DMS 273 (cell line): Measurements from ENCODE around the gene RINL.
A peak's percentile ranks its signal among the peaks of the same experiment; 100 is the strongest.

ENCODE experiments used
- DNase-seq: peaks from one replicate; lab custom pipeline; 2025; ENCODE audit not compliant: unreplicated experiment; lab: John Stamatoyannopoulos, UW

The RINL gene, protein sequence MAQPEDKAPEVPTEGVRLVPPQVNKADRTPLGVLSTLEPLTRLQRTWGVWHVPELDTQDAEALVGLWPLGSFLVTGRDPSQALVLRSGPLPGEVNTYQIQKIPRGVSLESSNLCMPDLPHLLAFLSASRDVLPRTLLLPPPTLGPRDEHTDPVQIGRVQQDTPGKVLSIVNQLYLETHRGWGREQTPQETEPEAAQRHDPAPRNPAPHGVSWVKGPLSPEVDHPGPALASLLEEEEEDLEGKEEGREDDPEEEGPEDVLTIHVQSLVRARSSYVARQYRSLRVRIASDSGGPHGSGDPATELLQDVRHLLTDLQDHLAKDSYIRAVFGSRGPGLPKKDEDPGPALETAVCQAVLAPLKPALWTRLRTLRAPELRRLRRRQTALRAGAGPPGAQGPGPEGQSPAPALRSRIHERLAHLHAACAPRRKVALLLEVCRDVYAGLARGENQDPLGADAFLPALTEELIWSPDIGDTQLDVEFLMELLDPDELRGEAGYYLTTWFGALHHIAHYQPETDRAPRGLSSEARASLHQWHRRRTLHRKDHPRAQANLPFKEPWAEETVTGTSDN

DNA sequence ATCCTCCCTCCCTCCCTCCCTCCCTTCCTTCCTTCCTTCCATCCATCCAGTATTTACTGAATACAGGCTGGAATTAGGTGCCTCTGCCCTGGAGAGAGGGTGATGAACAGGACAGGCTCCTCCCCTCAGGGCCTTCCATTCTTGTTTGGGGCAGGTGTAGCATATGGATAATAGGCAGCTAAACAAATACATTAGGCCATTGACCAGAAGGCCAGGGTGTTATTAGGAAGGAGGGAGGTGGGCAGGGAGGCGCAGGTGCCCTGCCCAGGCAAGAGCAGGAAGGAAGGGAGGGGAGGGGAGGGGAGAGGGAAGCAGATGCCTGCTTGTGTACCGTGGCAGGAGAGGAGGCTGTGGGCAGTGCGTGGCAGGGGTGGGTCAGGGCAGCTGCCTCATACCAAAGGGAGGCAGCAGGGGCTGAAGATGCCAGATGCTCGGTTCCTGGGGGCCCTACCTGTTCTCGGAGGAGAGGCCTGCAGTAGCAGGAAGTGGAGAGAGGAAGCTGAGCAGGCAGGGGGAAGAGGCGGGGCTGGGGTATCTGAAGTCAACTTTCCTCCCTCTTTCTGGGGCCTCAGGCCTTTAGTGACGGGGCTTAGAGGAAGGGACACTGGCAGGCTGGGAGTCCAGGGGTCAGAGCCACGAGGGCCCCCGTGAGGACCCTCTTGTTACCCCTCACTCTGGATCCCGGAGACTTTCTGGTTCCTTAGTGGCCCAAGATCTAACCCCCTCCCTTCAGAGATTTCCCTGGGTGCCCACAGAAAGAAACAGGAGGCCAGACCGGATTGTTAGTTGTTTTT is at the start of gene RINL:
TSS of gene RINL (minus strand) at position 495 of the 794 bp plus-strand sequence. CDS start 1,533 bp downstream, outside the sequence.
- DNase-seq: peak; percentile 78

DNA sequence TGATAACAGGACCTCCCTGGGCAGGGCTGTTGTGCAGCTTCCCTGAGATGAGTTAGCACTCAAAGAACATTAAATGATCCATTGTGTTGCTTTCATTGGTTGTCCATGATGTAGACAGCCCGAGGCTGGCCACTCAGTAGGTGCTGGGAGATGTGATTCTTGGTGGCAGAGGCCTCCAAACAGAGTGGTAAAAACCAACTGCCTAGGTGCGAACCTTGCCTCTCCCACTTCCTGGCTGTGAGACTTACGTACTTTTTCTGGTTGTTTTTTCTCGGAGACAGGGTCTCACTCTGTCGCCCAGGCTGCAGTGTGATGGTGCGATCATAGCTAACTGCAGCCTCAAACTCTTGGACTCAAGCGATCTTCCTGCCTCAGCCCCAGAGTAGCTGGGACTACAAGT is 46.3 kb upstream of the RINL start:
- DNase-seq: no peak

DNA sequence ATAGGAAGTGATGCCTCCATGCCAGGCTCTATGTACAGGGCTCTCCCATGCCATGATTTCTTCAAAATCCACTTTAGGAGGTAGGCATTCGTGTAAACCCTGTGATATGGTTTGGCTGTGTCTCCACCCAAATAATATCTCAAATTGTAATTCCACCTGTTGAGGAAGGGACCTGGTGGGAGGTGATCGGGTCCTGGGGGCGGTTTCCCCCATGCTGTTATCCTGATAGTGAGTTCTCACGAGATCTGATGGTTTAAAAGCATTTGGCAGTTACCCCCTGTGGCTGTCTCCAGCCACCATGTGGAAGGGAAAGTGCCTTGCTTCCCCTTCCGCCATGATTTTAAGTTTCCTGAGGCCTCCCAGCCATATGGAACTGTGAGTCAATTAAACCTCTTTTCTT is 44.4 kb upstream of the RINL start:
- DNase-seq: no peak

DNA sequence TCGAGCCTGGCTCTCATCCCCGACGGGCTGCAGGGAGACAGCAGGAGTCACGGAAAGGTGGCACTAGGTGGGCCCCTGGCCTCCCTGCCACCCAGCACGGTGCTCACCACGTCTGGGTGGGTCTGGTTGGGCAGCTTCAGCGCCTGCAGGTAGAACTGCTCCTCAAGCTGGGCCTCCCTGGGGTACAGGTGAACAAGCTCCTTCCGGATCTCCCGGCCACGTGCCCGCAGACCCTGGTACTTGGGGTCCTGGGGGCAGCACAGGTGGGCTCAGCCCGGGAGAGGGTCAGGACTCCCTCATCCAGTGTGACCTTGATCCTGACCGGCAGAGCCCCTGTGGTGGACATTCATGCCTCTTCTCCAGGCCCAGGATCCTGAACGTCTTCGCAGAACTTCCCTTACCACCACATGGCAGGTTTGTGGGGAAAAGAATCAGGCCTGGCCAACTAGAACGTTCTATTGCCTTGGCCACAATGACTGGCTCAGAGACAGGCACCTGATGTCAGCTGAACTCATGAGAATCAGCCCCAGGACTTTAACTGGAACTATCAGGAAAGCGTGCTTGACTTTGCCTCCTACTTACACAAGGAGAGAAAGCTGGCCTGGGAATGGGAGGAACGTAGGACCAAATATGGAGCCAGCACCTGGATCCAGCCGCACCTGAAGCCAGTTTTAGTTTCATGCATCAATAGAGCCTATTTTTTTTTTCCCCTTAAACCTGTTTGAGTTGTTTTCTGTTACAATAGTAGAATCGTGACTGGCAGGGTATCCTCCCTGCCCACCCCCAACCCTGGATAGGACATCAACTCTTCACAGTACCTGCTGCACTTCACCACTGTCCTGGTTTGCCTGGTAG is 43.6 kb upstream of the RINL start:
- no peak for DNase-seq

DNA sequence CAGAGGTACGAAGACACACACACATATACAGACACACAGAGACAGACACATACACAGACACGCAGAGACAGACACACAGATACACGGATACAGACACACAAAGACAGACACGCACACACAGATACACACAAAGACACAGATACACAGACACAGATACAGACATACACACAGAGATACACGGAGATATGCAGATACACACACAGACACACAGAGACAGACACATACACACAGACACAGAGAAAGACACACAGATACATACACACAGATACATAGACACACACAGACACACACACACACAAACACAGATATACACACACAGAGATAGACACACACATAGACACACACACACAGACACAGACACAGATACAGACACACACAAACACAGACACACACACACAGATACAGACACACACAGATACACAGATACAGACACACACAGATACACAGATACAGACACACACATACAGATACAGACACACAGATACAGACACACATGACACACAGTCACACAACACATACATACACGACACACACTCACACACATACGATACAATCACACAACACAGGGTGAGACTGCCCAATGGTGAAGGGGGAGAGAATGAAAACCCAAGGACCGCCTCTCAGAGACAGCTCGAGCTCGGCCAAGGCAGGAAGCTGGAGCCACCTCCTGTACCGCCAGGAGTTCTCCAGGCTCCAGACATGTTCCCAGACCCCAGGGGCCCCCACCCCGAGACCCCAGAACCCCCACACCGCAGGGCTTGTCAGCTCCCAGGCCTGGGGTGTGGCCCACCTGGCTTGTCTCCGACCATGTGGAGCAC is 42.7 kb upstream of the RINL start:
- no peak for DNase-seq

DNA sequence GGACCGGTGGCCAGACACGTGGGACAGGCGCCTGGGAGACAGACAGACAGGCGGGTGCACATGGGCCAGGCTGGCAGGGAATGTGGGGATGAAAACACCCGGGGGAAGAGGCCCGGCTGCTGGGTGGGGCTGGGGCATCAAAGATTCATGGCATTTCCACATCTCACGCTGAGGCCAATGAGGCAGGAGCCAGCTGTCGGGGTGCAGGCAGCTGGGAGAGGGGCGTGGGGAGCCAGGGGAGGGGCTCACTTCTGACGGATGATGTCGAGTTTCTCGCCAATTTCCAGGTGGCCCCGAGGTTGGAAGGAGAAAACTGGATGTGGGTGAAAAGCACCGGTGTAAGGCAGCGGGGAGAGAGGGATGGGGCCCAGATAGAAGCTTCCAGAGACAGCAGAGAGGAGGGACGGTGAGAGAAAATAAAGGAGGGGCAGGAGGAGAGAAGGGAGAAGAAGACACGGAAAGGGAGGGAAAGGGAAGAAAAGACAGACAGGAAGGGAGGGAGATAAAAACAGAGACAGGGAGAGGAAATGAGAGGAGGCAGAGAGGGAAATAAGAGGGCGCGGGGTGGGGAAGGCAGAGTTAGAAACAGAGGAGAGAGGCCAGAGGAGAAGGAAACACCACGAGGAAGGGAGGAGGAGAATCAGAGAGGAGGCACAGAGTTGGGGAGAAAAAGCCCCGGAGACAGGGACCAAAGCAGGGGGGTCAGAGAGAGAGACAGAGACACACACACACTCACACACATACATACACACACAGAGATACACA is 41.9 kb upstream of the RINL start:
- DNase-seq: no peak

DNA sequence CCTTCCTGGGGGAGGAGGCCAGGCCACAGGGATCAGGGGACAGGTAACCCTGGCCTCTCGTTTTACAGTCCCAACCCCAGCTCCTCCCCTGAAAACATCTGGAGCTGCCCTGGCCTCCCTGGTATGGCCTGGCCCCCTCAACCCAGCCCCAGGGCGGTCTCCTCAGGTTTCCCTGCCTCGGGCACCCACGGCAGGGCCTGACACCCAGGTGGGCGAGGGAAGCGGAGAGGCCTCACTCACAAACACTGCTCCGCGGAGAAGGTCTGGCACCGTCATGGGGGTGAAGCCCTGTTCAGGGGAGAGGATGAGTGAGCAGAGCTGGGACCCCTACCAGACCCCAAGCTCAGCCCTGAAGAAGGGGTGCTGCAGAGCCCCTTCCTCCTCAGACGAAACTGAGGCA is 40.5 kb upstream of the RINL start:
- DNase-seq: no peak

DNA sequence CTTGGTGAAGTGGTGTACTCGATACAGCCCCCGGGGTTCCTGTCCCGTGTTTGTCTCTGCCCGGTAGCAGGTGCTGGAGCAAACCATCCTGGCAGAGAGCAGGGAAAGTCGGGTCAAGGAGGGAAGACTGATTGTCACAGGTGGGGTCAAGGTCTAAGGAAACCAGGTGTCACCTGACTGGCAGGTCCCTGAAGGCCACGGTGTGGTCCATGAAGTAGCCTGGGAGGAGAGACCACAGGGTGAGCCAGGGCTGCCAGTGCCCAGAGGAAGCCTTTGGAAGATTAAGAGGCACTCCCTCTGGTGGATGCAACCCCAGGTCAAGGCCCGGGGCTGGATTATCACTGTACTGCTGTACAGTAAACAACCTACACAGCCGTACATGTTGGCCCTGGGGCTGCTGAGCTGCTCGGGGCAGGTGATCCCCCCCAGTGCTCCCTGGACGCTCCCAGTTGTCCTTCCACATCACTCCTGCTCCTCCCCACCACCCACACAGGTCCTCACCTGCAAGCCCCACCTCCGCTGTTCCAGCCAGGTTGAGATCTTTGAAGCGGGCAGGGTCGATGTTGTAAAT is 39.9 kb upstream of the RINL start:
- DNase-seq: peak; percentile 49

DNA sequence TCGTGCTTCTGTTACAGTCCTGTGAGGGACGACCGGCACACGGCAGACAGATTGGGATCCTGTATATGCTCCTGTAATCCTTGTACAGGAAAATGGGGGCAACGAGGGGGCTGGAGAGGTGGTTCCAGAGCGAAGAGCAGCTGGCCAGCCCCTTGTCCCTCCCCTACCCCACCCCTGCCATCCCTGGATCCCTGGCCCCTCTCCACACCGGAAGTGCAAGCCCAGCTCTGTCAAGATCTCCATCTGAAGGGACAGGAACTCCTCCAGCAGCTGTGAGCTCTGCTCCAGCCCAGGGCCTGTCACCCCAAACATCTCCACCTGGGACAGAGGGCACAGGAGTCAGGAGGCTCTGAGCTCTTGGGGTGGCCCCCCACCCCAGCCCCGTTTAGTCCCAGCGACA is 39.4 kb upstream of the RINL start:
- DNase-seq: no peak

DNA sequence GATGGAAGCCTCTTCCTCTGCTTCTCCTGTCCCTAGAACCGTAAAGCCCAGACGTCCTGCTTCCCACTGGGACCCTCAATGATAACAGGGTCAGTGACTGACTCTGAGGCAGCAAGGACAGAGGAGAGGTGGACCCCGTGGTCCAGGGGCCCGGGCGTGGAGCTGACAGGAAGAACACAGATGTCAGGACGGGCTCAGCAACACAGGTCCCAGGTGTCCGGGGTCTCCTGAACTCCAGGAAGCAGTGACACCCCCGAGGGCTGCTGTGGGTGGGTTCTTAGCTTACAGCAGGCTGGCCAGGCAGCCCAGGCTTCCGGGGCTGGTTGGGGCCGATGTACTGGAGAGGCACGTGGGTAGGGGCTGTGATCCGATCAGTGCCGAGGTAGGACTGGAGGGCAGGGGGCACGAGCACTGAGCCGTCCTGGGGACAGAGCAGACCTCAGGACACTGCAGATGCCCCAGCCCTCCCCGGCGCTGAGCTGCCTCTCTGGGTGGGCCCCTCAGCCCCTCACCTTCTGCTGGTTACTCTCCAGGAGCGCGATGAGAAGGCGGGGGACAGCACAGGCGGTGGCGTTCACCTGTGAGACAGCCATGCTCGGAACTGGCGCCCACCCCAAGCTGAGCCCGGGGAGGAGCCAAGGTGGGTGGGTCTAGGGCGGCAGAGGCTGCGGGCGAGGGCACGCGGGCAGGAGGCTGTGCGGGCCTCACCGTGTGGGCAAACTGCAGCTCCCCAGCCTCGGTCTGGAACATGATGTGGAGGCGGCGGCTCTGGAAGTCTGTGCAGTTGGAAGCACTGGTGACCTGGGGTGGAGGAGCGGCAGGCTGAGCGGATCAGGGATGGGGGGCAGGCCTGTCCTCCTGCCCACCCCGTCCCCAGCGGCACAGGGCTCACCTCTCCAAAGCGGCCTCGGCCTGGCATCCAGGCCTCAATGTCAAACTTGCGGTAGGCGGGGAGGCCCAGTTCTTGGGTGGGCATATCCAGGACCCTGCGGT is 37.5 kb upstream of the RINL start:
- no peak for DNase-seq

DNA sequence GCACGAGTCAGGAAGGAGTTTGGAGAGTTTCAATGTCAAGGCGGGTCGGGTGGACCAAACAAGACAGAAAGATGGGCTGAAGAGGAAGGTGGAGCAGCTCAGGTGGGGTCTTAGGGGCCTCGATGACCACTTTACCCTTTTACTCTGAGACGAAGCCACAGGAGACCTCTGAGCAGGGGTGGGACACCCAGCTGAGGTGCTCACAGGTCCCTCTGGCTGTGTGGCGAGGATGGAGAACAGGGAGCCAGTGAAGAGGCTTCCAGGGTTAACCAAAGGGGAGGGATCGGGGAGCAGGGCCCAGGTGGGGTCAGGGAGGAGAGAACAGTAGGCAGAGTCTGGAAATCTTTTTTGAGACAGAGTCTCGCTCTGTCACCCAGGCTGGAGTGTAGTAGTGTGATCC is 35.9 kb upstream of the RINL start:
- no peak for DNase-seq

DNA sequence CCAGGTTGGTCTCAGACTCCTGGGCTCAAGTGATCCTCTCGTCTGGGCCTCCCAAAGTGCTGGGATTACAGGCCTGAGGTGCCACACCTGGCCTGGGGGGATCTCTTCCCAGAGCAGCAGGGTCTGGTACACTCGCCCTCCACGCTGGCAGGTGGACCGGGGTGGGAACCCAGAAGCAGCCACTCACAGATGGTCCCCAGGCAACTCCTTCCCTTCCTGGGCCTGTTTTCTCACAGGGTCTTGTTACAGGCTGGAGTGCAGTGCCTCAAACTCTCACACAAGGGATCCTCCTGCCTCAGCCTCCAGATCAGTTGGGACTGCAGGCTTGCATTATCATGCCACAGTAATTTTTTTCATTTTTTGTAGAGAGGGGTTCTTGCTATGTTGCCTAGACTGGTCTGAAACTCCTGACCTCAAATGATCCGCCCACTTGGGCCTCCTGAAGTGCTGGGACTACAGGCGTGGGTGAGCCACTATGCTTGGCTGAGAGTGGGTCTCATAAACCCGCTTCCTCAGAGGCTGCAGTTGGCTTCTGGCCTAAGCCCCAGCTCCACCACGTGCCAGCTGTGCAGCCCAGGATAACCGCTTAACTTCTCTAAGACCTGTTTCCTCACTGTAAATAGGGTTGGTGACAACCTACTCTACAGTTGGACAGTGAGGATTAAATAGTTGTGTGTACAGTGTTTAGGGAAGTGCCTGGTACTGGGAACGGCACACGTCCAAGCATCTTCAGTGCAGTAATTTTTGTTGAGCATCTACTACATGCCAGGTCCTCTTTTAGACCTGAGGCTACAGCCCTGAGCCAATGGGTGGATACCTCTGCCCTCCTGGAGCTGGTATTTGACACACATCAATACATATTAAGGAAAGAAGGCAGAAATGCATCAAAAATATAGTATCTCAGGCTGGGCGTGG is 34.8 kb upstream of the RINL start:
- DNase-seq: peak; percentile 45

DNA sequence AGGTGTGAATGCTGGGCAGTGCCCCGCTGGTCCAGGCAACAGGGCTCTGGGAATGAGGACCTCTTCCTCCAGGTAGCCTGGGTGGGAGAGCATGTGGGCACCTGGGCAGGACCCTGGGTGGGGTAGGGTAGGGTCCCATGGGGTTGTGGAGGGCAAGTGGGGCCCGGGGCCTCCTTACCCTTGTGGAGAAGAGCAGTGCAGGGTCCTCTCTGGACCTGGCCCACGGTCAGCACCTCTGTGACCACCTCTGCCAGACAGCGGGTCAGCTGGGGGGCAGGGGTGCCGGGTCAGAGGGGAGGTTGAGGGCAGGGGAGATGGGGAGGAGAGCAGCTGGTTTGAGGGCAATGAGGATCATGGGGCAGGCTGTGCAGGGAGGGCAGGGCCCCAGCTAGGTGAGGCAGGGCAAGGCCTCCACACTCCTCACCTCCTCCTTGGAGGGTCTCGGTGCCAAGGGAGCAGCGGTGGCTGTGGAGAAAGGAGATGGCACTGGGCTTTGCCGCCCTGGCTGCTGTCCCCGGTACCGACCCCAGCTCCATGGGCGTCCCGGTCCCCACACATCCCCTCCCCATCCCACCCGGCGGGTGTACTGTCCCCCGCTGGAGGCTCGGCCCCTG is 33.4 kb upstream of the RINL start:
- no peak for DNase-seq

DNA sequence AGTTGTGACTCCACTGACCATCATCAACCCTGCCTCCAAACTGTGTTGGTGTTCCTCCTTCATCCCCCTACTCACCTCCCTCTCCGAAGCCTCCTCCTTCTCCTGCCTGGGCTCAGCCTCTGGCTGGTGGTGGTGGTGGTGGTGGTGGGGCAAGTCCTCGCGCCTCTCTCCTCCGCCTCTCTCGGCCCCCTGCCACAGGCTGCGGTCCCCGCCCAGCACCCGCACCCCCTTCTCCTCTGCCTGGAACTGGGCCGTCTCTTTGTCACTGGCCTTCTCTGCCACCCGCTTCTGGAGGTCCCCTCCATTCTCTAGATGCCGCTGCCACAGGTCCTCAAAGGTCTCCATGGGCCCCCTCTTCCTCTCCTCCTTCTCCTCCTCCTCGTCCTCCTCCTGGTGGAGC is 32.4 kb upstream of the RINL start:
- DNase-seq: no peak

DNA sequence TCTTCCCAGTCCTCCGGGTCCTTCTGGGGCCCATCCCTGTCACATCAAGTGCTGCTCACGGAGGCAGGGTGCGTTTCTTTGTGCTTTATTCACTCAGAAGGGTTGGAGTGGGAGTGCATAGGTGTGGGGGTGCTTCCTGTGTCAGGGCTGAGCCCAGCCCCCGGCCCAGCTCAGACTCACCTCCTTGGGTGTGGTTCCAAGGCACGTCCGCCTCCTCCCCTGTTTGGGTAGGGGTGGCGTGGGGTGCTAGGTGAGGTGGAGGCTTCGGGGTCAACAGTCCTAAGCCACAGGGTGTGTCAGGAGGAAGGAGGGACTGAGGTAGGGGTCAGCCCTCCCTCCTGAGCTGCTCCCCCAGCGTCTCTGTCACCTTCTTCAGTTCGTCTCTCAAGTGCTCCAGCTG is 30.8 kb upstream of the RINL start:
- no peak for DNase-seq

DNA sequence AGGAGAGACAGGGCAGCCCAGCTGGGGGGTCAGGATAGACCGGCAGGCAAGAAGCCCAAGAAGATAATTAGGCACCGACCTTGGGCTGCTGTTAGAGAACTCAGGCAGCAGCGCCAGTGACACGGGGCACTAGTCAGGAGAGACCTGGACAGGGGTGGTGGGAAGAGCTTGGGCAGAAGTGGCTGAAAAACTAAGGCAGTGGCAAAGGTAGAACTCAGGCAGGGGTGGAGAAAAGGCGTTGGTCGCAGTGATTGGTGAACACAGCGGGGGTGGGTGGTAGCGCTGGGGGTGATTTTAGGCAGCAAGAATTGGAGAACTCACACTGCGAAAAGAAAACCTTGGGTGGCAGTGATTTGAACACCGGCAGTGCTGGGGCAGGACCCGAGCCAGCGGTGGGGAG is 29.6 kb upstream of the RINL start:
- no peak for DNase-seq

DNA sequence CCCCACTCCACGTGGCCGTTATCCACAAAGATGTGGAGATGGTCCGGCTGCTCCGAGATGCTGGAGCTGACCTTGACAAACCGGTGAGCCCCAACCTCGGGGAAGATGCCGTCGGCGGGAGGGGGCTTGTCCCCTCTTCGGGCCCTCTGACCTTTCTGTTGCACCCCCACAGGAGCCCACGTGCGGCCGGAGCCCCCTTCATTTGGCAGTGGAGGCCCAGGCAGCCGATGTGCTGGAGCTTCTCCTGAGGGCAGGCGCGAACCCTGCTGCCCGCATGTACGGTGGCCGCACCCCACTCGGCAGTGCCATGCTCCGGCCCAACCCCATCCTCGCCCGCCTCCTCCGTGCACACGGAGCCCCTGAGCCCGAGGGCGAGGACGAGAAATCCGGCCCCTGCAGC is 29.2 kb upstream of the RINL start:
- DNase-seq: no peak
